Body of pancreas (tissue), 4 donors: ENCODE data around the gene SNAP91.

Source experiments
- POLR2A ChIP-seq, 3 donors: fragments of 450-650 bp; IDR thresholded peaks; one replicate each; pipeline ENCODE4 v1.6.1; 2016; ENCODE audit warnings: antibody characterized with exemption in 3 of 3, mild to moderate bottlenecking in 2 of 3
- TF ChIP-seq, protein P1 (sequence below), 7 experiments: fragments of 450-650 bp in 4 of 7; fragments of 200-600 bp in 3 of 7; sonication (generic) in 3 of 7; IDR thresholded peaks; one replicate each; pipeline ENCODE4 v1.5.1; 2016 to 2019; ENCODE audit warnings: antibody characterized with exemption in 7 of 7

DNA sequence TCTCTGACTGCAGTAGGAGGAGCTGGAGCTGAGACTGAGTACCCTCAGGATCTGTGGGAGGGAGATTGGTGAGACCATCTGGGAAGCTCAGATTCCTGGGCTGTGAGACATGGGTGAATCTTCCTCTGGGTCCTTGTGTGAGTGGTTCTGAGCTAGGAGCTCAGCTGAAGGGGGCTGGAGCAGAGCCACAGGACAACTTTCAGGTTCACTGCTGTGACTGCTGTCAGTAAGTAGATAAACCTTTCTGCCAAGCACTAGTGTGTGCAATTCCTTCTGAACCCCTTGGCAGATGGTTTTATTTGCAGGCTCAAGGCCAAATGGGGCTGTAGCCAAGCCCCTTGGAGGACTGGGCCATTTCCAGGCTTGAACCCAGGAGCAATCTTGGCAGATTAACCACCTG is 49.6 kb upstream of the SNAP91 start:
- TF ChIP-seq, protein P1, sequence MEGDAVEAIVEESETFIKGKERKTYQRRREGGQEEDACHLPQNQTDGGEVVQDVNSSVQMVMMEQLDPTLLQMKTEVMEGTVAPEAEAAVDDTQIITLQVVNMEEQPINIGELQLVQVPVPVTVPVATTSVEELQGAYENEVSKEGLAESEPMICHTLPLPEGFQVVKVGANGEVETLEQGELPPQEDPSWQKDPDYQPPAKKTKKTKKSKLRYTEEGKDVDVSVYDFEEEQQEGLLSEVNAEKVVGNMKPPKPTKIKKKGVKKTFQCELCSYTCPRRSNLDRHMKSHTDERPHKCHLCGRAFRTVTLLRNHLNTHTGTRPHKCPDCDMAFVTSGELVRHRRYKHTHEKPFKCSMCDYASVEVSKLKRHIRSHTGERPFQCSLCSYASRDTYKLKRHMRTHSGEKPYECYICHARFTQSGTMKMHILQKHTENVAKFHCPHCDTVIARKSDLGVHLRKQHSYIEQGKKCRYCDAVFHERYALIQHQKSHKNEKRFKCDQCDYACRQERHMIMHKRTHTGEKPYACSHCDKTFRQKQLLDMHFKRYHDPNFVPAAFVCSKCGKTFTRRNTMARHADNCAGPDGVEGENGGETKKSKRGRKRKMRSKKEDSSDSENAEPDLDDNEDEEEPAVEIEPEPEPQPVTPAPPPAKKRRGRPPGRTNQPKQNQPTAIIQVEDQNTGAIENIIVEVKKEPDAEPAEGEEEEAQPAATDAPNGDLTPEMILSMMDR (IDR thresholded peaks at IDR 0.05): no peak
- no peak for TF ChIP-seq POLR2A (IDR thresholded peaks at IDR 0.05)
